NCI-H2227 treated with DMSO at 0.1 percent for 48 hours (cell line): ENCODE results near the gene CSTF1.
A peak's percentile ranks its signal among the peaks of the same experiment; 100 is the strongest.

ENCODE experiments used
- DNase-seq: peaks from one replicate; lab custom pipeline; 2025; lab: John Stamatoyannopoulos, UW

CSTF1 gene

GRCh38 chr20:56429502-56429901 lies 37.1 kb downstream of the CSTF1 start:
- DNase-seq, result no peak

DNA sequence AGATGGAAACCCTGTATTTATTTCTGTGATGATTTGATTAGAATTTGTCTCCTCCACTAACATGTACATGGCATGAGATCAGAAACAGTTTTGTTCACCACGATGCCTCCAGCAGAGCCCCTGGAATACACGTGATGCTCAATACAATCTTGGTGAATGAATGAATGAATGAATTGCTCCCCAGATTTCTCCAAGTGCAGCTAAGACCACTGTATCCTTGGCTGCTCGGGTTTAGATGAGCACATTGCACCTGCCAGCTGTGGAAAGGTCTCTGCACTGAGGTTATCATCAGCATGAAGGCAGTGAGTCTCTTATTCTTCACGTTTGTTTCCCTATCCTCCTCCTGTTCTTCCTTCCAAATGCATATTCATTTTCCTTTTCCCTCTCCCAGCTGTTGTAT lies 37.5 kb downstream of the CSTF1 start:
- no peak for DNase-seq

DNA sequence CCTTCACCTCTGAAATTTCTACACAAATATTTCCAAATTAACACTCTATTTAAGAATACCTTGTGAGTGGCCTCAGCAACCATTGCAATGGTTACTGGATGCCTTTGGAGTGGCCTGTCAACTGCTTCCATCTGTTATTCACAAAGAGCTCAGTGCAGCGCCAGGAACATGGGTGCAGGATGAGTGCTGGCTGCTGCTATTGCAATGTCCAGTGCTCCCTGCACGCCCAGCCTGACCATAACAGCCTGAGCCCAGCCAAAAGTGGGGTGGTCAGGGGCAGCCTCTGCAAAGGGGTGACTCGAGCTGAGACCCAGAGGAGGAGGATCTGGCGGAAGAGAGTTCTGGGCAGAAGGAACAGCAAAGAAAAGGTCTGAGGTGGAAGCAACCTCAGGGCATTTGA lies 38.0 kb downstream of the CSTF1 start:
- no peak for DNase-seq

GRCh38 chr20:56430957-56431356 lies 38.5 kb downstream of the CSTF1 start:
- DNase-seq, result no peak

- DNase-seq, result no peak
Observed at GRCh38 chr20:56431471-56431870, 39.0 kb downstream of the CSTF1 start.

DNA sequence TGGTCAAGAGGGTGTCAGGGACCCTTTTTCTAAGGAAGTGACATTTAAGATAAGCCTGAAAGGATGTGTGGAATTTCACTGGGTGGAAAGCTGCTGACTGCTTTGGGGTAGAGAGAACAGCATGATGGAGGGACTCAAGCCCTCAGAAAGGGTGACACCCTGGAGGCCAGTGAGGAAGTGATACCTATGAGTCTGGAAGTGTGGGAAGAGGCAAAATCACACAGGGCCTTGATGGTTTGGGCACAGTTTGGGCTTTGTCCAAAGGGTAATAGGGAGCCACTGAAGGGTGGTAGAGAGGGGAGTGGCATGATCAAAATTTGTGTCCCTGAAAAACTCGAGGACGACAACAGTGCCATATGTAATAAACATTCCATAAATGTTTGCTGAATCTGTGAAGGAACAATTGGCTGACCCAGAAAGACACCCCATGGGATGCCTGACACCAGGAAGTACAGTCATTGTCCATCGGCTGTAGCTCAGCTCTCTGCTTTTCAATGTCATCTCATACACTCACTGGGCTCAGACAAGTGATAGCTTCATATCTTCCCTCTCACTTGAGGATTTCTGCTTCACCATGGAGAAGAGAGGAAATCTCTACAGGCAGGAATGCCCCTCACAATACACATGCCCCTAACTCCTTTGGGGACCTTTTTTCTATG lies 40.9 kb downstream of the CSTF1 start:
- DNase-seq, result no peak

DNA sequence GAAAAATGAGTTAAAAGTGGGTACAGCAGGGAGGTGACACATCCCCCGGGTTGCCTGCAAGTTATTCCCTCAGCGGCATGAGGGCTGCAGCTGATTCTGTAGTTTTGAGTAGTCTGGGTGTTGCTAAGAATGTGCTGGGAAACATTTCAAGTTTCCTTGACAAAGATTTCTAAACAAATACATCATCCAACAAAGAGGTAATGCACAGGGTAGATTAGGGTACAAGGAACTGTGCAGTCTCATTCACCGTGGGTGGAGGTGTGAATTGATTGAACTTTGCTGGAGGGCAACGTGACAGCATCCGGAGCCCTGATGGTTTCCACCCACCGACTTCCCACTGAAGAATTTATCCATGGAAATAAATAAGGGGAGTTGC lies 41.4 kb downstream of the CSTF1 start:
- no peak for DNase-seq

DNA sequence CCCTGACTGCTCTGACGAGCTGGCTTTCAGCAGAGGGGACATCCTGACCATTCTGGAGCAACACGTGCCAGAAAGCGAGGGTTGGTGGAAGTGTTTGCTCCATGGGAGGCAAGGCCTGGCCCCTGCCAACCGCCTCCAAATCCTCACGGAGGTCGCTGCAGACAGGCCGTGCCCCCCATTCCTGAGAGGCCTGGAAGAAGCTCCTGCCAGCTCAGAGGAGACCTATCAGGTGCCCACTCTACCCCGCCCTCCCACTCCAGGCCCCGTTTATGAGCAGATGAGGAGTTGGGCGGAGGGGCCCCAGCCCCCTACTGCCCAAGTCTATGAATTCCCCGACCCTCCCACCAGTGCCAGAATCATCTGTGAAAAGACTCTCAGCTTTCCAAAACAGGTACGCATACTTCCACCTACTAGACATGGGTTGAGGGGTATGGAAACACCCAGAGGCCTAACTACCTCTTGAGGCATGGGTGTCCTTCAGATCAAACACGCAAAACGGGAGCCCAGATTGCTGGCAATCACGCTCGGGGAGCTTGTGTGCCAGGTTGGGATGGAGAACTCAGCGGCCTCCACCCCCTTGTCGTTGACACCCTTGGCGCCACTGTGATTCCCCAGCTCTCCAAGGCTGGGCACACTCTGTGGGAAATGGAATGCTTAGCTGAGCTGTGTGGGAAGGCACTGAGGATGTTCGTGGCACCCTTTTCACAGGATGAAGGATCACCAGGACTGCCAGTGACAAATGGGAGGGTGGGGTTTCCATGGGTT lies 44.9 kb downstream of the CSTF1 start:
- DNase-seq, result no peak

DNA sequence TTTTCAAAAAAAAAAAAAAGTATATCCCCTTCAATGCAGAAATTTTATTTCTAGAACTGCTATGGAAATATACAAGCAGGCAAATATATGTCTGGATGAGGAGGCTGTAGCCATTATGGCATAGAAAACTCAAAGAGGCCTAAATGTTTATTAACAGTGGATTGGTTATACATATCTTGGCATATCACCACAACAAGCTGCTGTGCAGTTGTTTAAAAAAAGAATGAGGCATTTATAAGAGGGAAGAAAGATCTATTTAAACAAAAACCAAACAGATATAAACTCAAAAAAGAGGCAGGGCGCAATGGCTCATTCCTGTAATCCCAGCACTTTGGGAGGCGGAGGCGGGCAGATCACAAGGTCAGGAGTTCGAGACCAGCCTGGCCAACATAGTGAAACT lies 45.8 kb downstream of the CSTF1 start:
- no peak for DNase-seq

GRCh38 chr20:56439771-56440291 lies 47.4 kb downstream of the CSTF1 start:
- no peak for DNase-seq

- no peak for DNase-seq
Observed at GRCh38 chr20:56440346-56441007, 48.0 kb downstream of the CSTF1 start.

GRCh38 chr20:56442389-56443365 lies 50.2 kb downstream of the CSTF1 start:
- no peak for DNase-seq

- DNase-seq, result peak; percentile 13
Observed at GRCh38 chr20:56443654-56444540, 51.5 kb downstream of the CSTF1 start.

GRCh38 chr20:56445130-56445529 lies 52.7 kb downstream of the CSTF1 start:
- no peak for DNase-seq

DNA sequence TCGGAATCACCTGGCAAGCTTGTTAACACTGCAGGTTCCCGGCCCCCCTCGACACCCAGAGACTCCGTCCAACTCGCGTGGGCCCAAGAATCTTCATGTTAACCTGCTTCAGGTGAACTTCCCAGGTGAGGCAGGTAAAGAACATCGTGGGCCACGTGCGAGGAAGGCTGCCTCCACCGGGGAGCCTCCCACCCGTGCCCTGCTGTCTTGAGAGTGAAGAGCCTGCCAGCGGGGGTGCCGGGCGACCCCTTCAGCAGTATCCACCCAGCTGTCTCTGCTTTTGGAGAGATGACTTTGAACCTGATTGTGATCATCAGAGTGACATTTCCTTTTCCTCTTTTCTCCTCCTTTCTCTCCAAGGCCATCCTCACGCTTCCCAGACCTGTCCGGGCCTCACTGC lies 53.1 kb downstream of the CSTF1 start:
- DNase-seq, result no peak

GRCh38 chr20:56447227-56447626 lies 54.8 kb downstream of the CSTF1 start:
- no peak for DNase-seq

DNA sequence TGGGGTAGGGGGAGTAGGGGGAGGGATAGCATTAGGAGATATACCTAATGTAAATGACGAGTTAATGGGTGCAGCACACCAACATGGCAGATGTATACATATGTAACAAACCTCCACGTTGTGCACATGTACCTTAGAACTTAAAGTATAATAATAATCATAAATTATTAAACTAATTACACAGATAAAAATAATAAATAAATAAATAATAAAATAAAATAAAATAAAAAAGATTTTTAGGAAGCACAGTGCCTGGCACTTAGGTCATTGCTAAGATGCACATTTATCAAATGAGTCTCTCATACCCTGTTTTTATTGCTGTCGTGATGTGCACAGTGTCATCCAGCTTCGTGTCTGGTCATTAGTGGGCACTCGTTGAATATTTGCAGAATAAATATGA lies 57.0 kb downstream of the CSTF1 start:
- DNase-seq, result no peak

DNA sequence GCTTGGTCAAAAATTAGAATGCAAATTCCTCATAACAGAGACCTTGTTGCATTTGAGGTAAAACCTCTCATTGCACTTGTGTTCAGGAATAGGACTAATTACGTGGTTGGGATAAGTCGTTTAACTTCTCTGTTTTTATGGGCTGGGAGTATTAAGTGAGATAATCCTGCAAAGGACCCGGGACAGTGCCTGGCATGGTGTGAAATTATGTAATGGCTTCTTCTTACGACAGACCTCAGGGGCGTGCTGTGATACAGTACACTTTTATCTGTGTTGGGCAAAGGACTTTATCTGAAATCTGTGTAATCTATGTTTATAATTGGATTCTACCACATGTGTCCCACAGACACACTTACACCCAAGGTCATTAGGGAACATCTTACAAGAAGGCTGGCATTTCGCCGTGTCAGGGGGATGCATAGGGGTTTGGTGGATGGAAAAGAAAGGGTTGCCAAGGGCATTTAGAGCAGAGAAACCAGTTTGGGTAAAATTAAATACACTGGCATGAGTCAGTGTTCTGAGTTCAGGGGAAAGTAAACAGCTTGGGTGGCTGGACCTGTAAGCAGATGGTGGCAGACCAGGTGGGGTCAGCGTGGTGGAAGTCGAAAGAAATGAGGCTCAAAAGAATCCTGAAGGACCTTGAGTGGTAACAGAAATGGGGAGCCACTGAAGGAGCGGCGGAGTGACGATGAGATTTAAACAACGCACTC lies 58.8 kb downstream of the CSTF1 start:
- no peak for DNase-seq

GRCh38 chr20:56453352-56453751 lies 60.9 kb downstream of the CSTF1 start:
- DNase-seq, result no peak

- no peak for DNase-seq
Observed at GRCh38 chr20:56454754-56455153, 62.3 kb downstream of the CSTF1 start.
